GM19324 (cell line): Measurements from ENCODE around the gene EFL1.
"Not testable (repeated sequence)": the region's sequence is repeated elsewhere in the genome, so short reads cannot be mapped to it uniquely, and the experiment has no call there.

Experiments used
- ATAC-seq: cut with Tn5 transposase; IDR thresholded peaks from one replicate; pipeline ENCODE4 v1.9.1; 2021; ENCODE audit warnings: mild to moderate bottlenecking, moderate library complexity; ENCODE audit not compliant: unreplicated experiment, low FRiP score

Gene EFL1

GRCh38 chr15:82262422-82263026 lies at the start of gene EFL1, which contains the start of gene SAXO2:
TSS of gene EFL1 (minus strand) at chr15:82262734. CDS start at chr15:82261778, 956 bp downstream.
TSS of gene SAXO2 (plus strand) at chr15:82262818. CDS start at chr15:82262880, 62 bp downstream.
- ATAC-seq, result peak; percentile 97

- ATAC-seq, result not testable (repeated sequence)
Observed at GRCh38 chr15:82311321-82311720, 48.8 kb upstream of the EFL1 start.

GRCh38 chr15:82309802-82310201 lies 47.3 kb upstream of the EFL1 start:
- ATAC-seq, result no peak

- no peak for ATAC-seq
Observed at GRCh38 chr15:82307714-82308081, 45.2 kb upstream of the EFL1 start.

- no peak for ATAC-seq
Observed at GRCh38 chr15:82306791-82307713, 44.5 kb upstream of the EFL1 start.

GRCh38 chr15:82305621-82306048 lies 43.1 kb upstream of the EFL1 start:
- ATAC-seq, result no peak

GRCh38 chr15:82304778-82305090 lies 42.2 kb upstream of the EFL1 start:
- no peak for ATAC-seq

GRCh38 chr15:82303956-82304777 lies 41.6 kb upstream of the EFL1 start:
- no peak for ATAC-seq

GRCh38 chr15:82301296-82302016 lies 38.9 kb upstream of the EFL1 start:
- no peak for ATAC-seq

- no peak for ATAC-seq
Observed at GRCh38 chr15:82300883-82301282, 38.3 kb upstream of the EFL1 start.

GRCh38 chr15:82300326-82300725 lies 37.8 kb upstream of the EFL1 start:
- not testable (repeated sequence) for ATAC-seq

- ATAC-seq, result not testable (repeated sequence)
Observed at GRCh38 chr15:82299511-82299914, 37.0 kb upstream of the EFL1 start.

GRCh38 chr15:82298520-82298919 lies 36.0 kb upstream of the EFL1 start:
- ATAC-seq, result no peak

GRCh38 chr15:82298032-82298431 lies 35.5 kb upstream of the EFL1 start:
- no peak for ATAC-seq

GRCh38 chr15:82297546-82297945 lies 35.0 kb upstream of the EFL1 start:
- ATAC-seq, result no peak

GRCh38 chr15:82294061-82294690 lies 31.6 kb upstream of the EFL1 start:
- no peak for ATAC-seq

- no peak for ATAC-seq
Observed at GRCh38 chr15:82292271-82292670, 29.7 kb upstream of the EFL1 start.

GRCh38 chr15:82288202-82288601 lies 25.7 kb upstream of the EFL1 start:
- ATAC-seq, result not testable (repeated sequence)

GRCh38 chr15:82286475-82286874 lies 23.9 kb upstream of the EFL1 start:
- not testable (repeated sequence) for ATAC-seq

- not testable (repeated sequence) for ATAC-seq
Observed at GRCh38 chr15:82284381-82284780, 21.8 kb upstream of the EFL1 start.
